ENCODE data around the gene DNAAF9.

DNA sequence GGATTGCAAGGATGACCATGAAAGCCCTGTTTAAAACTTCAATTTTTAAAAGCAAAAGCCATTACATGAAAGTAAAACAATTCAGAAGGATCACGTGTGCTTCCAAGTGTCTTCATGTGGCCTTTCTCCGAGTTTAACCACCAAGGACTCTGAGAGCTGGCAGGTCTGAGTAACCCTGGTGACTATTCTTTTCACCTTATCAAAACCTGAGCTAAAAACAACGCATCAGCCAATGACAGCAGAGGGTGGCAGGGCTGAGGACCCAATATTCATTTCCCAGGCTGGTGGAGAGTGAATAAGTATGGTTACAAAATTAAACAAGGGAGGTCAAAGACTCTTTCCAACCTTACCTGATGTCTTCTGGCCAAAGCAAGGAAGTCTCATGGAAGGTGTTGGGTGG lies 46.7 kb downstream of the DNAAF9 start:
- TF ChIP-seq, protein P1, sequence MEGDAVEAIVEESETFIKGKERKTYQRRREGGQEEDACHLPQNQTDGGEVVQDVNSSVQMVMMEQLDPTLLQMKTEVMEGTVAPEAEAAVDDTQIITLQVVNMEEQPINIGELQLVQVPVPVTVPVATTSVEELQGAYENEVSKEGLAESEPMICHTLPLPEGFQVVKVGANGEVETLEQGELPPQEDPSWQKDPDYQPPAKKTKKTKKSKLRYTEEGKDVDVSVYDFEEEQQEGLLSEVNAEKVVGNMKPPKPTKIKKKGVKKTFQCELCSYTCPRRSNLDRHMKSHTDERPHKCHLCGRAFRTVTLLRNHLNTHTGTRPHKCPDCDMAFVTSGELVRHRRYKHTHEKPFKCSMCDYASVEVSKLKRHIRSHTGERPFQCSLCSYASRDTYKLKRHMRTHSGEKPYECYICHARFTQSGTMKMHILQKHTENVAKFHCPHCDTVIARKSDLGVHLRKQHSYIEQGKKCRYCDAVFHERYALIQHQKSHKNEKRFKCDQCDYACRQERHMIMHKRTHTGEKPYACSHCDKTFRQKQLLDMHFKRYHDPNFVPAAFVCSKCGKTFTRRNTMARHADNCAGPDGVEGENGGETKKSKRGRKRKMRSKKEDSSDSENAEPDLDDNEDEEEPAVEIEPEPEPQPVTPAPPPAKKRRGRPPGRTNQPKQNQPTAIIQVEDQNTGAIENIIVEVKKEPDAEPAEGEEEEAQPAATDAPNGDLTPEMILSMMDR (IDR thresholded peaks at IDR 0.05) = no peak
- TF ChIP-seq POLR2A (IDR thresholded peaks at IDR 0.05) = no peak

Measured in lower leg skin (tissue), 3 donors.